Thyroid gland (tissue), 4 donors: Measurements from ENCODE around the gene PSME4. TPM values are rescaled to one million over a fixed set of nuclear protein-coding genes. Genes with fewer than 3 reads are reported as not detected.

Experiments used
- DNase-seq, 2 donors: peaks; one replicate each; pipeline ENCODE4 v3.0.0-alpha.2; 2019
- H3K27ac ChIP-seq, 3 donors: fragments of 200-600 bp; sonication (generic); 1 replicate in 2 of 3; 2 replicates in 1 of 3; pipeline ENCODE4 v1.5.1; 2016 to 2019; ENCODE audit warnings: mild to moderate bottlenecking in 1 of 3, moderate library complexity in 1 of 3
- H3K27me3 ChIP-seq: fragments of 200-600 bp; sonication (generic); one replicate; pipeline ENCODE4 v1.5.1; 2019
- H3K36me3 ChIP-seq, 2 donors: fragments of 200-600 bp; sonication (generic); one replicate each; pipeline ENCODE4 v1.5.1; 2016 to 2019
- H3K4me1 ChIP-seq, 2 donors: fragments of 200-600 bp; sonication (generic); one replicate each; pipeline ENCODE4 v1.5.1; 2017 to 2019
- H3K4me3 ChIP-seq, 3 donors: fragments of 200-600 bp; sonication (generic); replicated peaks in 1 of 3; 1 replicate in 2 of 3; 2 replicates in 1 of 3; pipeline ENCODE4 v1.5.1; 2016; ENCODE audit warnings: mild to moderate bottlenecking in 1 of 3
- H3K9me3 ChIP-seq: fragments of 200-600 bp; sonication (generic); one replicate; pipeline ENCODE4 v1.5.1; 2017
- CTCF ChIP-seq, 6 experiments: fragments of 200-600 bp in 3 of 6; fragments of 450-650 bp in 3 of 6; sonication (generic) in 3 of 6; IDR thresholded peaks; one replicate each; pipeline ENCODE4 v1.5.1; 2016 to 2019; ENCODE audit warnings: antibody characterized with exemption in 6 of 6, mild to moderate bottlenecking in 2 of 6, inconsistent platforms in 1 of 6, moderate library complexity in 1 of 6
- POLR2A ChIP-seq, 2 donors: fragments of 450-650 bp; IDR thresholded peaks; one replicate each; pipeline ENCODE4 v1.6.1; 2017; ENCODE audit warnings: antibody characterized with exemption in 2 of 2, mild to moderate bottlenecking in 2 of 2, moderate library complexity in 1 of 2
- WGBS, 2 donors: methylation state at CpG; one replicate each; pipeline ENCODE4 v1.1.5; 2017; 5-methylcytosine and 5-hydroxymethylcytosine counted together
- intact Hi-C: fragments of 100-400 bp; cut with DNase I; formaldehyde crosslinking; loops from one replicate; pipeline ENCODE4 v1.15.1; 2023
- total RNA-seq, 4 donors: library from RNA; depleted of rRNA; stranded (reverse); fragments of >200 nt; gene quantifications; one replicate each; pipeline ENCODE4 v1.2.3, GENCODE V29; 2016

PSME4 gene
- total RNA-seq, 4 donors from 2014 or later, result 64.3 to 131 (median 84.4) TPM

GRCh38 chr2:54009549-54009948 is 38.8 kb upstream of the PSME4 start:
- DNase-seq, result no peak
- H3K9me3 ChIP-seq, result no peaks in the 10 kb centered on the region
- intact Hi-C loops, result no loop called here
- H3K27me3 ChIP-seq, result no peaks in the 10 kb centered on the region
- no peak for TF ChIP-seq CTCF (IDR thresholded peaks at IDR 0.05)
- TF ChIP-seq POLR2A (IDR thresholded peaks at IDR 0.05), result no peak
- H3K4me1 ChIP-seq, result peaks cover 23 to 33% of the 10 kb centered on the region in 2 donors
- no peaks in the 10 kb centered on the region for H3K36me3 ChIP-seq
- no peak overlapping the region for H3K4me3 ChIP-seq
- 66 to 71% methylated on average over 1 of the region's 1 CpG for WGBS, 2 donors
- peak overlapping the region in 1 of 3 donors; percentile 81 for H3K27ac ChIP-seq

- H3K27ac ChIP-seq, result no peak overlapping the region
- H3K27me3 ChIP-seq, result no peaks in the 10 kb centered on the region
- H3K9me3 ChIP-seq, result no peaks in the 10 kb centered on the region
- no peak for DNase-seq
- peaks cover 20 to 33% of the 10 kb centered on the region in 2 donors for H3K4me1 ChIP-seq
- no peaks in the 10 kb centered on the region for H3K36me3 ChIP-seq
- TF ChIP-seq POLR2A (IDR thresholded peaks at IDR 0.05), result no peak
- no peak for TF ChIP-seq CTCF (IDR thresholded peaks at IDR 0.05)
- 94 to 100% methylated on average over 2 of the region's 2 CpGs for WGBS, 2 donors
- no peak overlapping the region for H3K4me3 ChIP-seq
- intact Hi-C loops, result no loop called here
Observed at GRCh38 chr2:54008439-54008838, 37.6 kb upstream of the PSME4 start.

GRCh38 chr2:54000524-54000923 is 29.7 kb upstream of the PSME4 start:
- no peaks in the 10 kb centered on the region for H3K9me3 ChIP-seq
- intact Hi-C loops, result no loop called here
- H3K4me1 ChIP-seq, result no peaks in the 10 kb centered on the region
- no peak for DNase-seq
- TF ChIP-seq POLR2A (IDR thresholded peaks at IDR 0.05) (no peak), CTCF (IDR thresholded peaks at IDR 0.05) (no peak)
- H3K36me3 ChIP-seq, result no peaks in the 10 kb centered on the region
- no peaks in the 10 kb centered on the region for H3K27me3 ChIP-seq
- no peak overlapping the region for H3K4me3 ChIP-seq
- H3K27ac ChIP-seq, result no peak overlapping the region
- 94 to 97% methylated on average over 3 of the region's 3 CpGs for WGBS, 2 donors

- Histone ChIP-seq H3K36me3 (no peaks in the 10 kb centered on the region), H3K27me3 (no peaks in the 10 kb centered on the region), H3K9me3 (no peaks in the 10 kb centered on the region), H3K4me1 (no peaks in the 10 kb centered on the region), H3K27ac (no peak overlapping the region), H3K4me3 (no peak overlapping the region)
- intact Hi-C loops, result no loop called here
- DNase-seq, result no peak
- WGBS, 2 donors, result 79 to 81% methylated on average over 1 of the region's 1 CpG
- TF ChIP-seq CTCF (IDR thresholded peaks at IDR 0.05) (no peak), POLR2A (IDR thresholded peaks at IDR 0.05) (no peak)
Observed at GRCh38 chr2:54000122-54000521, 29.3 kb upstream of the PSME4 start.

- no peak for DNase-seq
- Histone ChIP-seq H3K9me3 (no peaks in the 10 kb centered on the region), H3K4me1 (no peaks in the 10 kb centered on the region), H3K36me3 (no peaks in the 10 kb centered on the region), H3K27ac (no peak overlapping the region), H3K4me3 (no peak overlapping the region), H3K27me3 (no peaks in the 10 kb centered on the region)
- WGBS, 2 donors, result 92% methylated on average over 3 of the region's 3 CpGs
- intact Hi-C loops, result no loop called here
- TF ChIP-seq POLR2A (IDR thresholded peaks at IDR 0.05) (no peak), CTCF (IDR thresholded peaks at IDR 0.05) (no peak)
Observed at GRCh38 chr2:53998834-53999233, 28.0 kb upstream of the PSME4 start.
